T-helper 9 cell (primary cell): ENCODE results near the gene PLCG1.

Experiments
- DNase-seq: peaks from one replicate; pipeline ENCODE4 v3.0.0-alpha.2; 2020

The PLCG1 gene

DNA sequence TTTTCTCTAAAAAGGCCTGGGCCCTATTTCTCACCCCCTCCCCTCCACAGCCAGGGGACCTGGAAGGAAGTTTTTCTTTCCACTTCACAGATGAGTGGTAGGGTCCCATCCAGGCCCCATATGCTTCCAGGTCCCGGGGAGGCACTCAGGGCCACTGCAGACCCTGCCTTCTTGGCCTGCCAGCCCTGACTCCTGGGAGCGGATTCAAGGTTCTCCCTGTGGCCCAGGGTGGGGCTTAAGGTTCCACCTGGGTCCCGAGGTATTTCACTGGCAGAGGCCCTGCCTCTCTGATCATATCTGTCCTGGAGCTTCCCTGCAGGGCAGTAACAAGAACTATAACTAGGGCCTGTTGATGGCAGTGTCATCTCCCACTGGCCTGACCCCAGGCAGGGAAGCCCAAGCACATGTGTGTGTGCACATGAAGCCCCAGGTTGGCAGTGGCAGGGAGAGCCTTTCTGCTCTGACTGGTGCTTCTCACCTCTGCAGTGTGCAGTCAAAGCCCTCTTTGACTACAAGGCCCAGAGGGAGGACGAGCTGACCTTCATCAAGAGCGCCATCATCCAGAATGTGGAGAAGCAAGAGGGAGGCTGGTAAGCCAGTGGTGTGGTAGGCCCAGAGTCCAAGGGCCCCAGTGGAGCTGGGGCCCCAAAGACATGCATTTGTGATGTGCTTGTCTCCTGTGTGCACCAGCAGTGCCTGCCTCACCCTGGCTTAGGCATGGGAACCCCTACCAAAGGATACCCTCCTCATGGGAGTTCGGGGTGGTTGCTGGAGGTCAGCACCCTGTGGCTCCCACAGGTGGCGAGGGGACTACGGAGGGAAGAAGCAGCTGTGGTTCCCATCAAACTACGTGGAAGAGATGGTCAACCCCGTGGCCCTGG is 31.2 kb downstream of the PLCG1 start:
- DNase-seq: no peak

DNA sequence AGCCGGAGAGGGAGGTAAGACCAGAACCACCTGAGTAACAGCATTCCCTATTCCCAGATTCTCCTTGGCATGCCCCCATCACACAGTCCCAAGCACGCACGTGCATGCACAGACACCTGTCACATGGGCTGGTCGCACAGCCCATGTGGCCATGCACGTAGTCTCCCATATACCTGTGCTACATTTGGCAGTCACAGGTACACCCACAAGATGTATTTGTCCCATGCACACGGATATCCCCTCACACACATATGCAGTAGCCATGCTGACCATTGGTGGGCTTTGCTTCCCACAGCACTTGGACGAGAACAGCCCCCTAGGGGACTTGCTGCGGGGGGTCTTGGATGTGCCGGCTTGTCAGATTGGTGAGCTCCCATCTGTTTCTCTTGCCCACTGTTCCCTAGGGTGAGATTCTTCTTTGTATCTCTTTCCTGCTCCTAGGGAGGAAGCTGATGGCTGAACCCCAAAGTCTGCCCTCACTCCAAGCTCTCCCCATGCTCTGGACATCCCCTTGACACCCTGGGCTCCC is 31.9 kb downstream of the PLCG1 start:
- no peak for DNase-seq

DNA sequence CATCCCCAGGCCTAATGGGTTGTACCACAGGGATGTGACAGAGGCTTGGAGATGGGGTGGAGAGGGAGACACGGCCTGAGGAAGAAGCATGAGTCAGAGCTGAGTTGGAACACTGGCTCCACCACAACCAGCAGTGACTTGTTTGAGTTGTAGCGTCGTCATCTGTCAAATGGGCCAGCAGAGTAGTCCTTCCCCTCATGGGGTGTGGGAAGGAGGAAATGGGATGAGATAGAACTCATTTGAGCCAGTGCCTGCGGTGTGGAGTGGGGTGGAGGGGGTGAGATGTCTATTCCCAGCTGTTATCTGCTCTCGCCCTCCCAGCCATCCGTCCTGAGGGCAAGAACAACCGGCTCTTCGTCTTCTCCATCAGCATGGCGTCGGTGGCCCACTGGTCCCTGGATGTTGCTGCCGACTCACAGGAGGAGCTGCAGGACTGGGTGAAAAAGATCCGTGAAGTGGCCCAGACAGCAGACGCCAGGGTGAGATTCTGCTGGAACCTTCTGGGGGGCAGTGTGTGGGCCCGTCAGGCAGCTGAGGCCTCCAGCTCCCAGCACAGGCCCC is 32.5 kb downstream of the PLCG1 start:
- DNase-seq: no peak

DNA sequence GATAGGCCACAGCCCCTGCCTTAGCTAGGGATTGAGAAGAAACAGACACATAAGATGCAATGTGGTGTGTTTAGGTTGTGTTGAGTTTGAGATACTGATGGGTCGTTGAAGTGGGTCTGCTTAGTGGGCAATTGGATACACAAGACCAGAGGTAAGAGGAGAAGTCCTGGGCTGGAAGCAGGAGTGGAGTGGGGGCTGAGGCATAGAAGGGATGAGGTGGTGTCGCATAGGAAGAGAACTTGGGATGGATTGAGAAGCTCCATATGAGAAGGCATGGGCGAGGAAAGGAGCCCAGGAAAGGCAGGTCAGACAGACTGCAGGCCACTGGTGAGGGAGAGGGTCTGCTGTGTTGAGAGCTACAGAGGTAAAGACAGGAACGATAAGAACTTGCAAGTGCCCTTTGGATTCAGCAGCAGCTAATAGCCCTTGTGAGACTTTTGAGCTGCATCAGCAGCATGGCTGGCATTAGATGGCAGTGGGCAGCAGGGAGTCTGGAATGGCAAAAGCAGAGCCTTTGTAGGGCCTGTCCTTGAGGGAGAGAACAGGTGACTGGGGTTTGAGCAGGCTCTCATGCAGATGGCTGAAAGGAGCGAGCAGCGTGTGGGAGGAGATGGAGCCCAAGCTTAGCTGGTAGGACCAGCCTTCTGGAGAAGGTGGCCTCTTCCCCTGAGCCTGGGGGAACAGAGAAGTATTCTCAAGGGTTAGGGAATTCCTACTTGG is 33.2 kb downstream of the PLCG1 start:
- DNase-seq: no peak

DNA sequence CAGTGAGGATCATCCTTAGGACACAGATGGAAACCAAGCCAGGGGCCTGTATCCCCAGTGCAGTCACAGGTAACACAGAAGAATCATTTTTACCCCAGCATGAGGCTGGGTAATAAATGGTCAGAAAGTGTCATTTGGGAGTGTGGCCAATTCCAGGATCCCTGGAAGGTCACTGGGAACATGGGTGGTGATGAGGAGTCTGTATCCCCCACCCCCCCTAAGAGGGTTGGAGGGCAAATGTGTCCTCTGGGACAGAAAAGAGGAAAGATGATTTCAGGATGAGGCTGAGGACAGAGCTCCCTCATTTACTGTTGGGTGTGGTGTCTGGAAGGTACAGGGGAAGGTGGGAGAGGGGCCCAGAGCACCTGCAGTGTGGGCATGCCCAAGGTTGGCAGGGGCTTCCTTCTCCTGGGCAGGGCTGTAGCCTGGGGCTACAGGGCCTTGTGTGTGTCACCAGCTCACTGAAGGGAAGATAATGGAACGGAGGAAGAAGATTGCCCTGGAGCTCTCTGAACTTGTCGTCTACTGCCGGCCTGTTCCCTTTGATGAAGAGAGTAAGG is 34.5 kb downstream of the PLCG1 start:
- DNase-seq: no peak

DNA sequence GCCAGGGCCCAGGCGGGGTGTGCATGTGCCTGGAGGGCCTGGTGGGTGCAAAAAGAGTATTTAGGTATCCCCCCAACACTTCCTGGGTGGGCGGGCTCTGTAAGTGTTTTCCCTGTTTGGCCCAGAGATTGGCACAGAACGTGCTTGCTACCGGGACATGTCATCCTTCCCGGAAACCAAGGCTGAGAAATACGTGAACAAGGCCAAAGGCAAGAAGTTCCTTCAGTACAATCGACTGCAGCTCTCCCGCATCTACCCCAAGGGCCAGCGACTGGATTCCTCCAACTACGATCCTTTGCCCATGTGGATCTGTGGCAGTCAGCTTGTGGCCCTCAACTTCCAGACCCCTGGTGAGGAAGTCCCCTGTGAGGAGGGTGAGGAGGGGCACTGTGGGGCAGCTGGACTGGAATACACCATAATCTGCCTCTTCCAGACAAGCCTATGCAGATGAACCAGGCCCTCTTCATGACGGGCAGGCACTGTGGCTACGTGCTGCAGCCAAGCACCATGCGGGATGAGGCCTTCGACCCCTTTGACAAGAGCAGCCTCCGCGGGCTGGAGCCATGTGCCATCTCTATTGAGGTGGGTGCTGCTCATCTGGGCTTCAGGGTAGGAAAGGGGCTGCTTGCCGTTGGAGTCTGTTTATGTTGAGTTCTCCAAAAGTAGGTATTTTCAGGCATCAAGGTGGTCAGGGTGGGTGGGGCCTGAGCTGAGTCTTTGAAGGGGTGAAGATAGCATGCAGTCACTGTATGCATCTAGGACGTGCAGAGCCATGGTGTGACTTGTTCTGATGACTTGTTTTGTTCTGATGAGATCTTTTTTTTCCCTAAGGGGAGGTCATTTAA is 35.2 kb downstream of the PLCG1 start:
- no peak for DNase-seq

DNA sequence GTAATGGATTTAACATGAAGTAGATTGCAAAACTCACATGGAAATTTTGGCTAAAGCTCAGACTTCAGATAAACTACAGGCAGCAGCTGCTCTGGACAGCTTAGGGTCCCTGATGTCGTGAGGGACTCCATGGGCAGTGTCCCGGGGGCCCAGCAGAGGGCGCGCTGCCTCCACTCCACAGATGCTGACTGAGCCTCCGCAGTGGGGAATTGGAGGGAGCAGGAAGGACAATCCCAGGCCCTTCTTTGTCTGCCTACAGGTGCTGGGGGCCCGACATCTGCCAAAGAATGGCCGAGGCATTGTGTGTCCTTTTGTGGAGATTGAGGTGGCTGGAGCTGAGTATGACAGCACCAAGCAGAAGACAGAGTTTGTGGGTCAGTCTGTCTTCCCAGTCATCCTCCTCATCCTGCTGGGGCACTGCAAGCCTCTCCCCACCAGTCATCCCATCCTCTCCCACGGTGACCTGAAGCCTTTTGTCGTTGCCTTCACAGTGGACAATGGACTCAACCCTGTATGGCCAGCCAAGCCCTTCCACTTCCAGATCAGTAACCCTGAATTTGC is 35.9 kb downstream of the PLCG1 start:
- DNase-seq: peak; percentile 61

DNA sequence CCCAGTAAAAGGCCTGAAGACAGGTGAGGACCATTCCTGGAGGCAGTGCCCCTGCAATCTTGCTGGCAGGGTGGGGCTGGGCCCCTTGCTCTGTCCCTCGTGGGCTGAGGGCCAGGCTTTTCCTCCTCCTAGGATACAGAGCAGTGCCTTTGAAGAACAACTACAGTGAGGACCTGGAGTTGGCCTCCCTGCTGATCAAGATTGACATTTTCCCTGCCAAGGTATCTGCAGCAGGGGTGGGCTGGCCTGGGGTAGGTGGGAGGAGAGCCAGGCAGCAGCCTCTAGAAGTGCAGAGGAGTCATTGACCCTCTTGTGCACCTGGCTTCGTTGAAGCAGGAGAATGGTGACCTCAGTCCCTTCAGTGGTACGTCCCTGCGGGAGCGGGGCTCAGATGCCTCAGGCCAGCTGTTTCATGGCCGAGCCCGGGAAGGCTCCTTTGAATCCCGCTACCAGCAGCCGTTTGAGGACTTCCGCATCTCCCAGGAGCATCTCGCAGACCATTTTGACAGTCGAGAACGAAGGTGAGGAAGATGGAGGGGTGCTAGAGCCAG is 36.5 kb downstream of the PLCG1 start:
- DNase-seq: no peak

DNA sequence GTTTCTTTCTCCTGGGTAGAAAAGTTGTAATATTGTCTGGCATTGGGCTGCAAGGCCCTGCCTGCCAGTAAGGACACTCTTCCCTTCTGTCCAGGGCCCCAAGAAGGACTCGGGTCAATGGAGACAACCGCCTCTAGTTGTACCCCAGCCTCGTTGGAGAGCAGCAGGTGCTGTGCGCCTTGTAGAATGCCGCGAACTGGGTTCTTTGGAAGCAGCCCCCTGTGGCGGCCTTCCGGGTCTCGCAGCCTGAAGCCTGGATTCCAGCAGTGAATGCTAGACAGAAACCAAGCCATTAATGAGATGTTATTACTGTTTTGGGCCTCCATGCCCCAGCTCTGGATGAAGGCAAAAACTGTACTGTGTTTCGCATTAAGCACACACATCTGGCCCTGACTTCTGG is 37.0 kb downstream of the PLCG1 start:
- no peak for DNase-seq

DNA sequence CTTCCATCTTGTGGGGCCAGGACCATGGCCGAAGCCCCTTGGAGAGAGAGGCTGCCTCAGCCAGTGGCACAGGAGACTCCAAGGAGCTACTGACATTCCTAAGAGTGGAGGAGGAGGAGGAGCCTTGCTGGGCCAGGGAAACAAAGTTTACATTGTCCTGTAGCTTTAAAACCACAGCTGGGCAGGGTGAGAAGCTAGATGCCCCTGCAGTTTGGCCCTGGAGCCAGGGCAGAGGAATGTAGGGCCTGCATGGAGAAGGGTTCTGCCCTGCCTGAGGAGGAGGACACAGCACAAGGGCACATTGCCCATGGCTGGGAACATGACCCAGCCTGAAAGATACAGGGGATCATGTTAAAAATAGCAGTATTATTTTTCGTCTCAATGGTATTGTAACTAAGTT is 37.4 kb downstream of the PLCG1 start:
- DNase-seq: no peak

DNA sequence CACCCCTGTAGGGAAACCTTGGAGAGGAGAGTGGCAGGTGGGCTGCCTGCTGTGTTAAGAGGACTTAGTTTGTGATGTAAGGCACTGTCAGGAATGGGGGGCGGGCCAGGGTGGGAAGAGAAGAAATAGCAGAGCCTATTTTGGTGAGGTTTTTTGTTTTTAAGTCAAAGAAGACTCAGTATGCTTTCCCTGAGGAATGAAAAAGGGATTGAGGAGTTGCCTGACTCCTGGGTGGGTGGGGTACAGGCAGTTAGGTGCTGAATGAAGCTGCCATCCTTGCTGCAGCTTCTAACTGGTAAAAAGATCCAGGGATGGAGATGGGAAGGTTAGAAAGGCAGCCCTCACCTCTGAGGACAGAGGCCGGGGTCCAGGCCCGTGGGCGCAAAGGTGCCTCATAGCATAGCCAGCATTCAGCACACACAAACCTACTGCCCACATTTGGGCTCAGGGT is 37.9 kb downstream of the PLCG1 start:
- DNase-seq: no peak

DNA sequence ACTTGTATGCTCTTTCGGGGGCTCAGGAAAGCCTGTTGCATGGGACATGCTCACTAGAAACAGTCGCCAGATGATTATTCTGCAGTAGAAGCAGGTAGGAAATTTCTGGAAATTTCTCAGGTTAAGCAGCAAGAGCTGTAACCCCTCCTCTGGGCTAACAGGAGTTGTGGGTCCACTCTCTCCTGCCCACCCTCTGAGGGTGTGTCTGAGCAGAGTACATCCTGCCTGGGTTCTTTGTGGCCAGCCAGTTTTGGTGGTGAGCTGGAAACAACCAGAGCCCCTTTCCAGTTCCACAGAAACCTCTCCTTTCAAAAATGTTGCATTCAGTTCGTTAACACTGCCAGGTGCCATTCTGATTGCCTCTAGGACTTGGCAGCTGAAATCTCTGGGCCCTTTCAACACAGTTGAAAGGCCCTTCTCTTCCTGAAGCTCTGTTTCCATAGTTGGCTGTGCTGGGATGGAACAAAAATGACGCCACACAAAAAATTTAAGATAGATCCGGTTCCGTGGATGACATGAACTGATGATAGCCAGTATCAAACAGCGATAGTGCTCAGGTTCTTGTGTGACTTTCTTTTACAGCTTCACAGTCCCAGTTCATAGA is 38.5 kb downstream of the PLCG1 start:
- no peak for DNase-seq

DNA sequence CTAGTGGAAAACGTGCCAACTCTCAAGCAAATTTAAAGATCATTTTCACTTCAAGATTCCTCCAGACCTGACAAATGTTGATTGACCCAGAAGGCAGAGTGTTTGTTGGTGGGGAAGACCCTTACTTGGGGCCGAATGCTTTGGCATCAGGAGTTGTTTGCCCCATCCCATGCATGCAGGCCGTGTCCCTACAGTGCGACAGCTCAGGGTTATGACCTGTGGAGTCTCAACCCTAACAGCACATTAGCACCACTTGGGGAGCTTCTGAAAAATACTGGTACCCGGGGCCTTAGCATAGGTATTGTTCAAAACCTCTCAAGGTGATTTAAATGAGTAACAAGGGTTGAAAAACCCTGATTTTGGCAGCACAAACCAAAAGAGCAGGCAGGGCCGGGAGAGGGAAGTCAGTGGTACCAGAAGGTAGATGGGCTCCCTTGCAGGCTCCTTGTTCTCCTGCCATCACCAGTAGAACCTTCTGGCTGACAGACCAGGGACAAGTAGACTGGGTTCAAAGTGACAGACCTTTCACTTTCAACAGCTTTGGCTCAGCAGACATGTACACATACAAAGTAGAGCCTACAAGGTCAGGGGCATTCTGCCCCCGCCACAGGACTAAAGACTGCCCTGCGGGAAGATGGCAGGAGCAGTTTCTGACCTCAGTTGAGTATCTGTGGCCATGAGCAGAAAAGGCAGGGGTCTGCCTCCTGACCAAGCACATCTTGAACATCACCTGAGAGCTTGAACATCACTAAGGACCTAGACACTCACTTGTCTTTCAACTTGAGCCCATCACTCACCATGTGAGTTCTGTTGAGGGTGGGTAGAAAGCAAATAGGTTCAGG is 39.6 kb downstream of the PLCG1 start:
- no peak for DNase-seq

DNA sequence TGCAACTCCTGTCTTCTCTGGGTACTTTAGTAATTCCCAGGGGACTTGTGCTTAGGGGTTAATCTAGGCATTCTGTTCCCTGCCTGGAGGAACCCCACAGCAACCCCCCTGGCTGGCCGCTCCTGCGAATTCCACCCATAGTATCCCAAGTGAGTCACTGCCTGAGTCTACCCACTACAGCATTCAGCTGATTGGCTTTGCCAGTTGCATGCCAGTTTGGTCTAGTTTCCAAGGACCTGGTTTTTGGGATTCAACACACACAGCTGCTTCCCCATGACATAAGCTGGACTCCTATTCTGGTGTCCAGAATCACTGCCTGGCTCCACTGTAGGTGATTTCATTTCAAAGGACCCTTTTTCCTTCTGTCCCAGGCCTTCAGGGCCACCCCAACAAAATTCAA is 40.3 kb downstream of the PLCG1 start:
- DNase-seq: no peak

DNA sequence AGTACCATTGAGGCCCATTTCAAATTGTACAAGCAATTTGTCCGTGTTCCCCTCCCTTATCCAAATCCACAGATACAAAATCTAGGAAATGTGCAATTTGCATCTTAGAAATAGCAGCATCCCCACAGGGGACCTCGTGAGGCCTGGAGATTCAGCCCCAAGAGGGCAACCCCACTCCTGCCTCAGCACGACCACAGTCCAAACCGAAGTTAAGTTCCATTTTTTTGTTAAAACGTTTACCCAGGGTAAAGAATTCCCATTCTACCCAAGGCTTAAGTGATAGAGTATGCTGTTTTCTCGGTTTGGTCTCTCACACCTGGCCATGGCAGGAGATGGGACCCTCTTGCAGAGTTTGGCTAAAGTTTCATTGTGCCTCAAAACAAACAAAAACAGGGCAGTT is 41.2 kb downstream of the PLCG1 start:
- DNase-seq: no peak

DNA sequence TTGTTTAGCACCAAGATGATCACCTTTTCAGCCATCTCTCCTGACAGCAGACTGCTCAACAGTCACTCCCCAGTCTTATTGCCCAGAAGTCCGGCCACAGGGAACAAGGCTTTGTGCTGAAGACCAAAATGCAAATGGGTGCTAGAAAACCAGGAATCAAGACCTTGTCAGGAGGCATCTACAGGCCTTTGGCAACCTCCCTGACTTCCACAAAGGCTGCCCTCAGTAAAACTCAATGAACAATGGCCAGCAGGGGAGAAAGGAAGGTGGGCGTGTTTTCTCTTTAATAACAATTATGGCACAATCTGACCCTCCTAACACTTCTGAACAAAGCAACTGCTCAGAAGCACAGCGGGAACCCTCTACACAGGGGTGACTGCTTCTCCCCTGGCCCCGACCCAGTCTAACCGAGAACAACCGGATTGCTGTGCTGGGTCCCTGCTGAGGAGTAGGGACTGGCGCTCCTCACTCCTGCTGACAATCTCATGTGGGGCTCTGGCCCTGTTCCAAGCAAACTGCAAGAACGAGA is 41.6 kb downstream of the PLCG1 start:
- DNase-seq: no peak

DNA sequence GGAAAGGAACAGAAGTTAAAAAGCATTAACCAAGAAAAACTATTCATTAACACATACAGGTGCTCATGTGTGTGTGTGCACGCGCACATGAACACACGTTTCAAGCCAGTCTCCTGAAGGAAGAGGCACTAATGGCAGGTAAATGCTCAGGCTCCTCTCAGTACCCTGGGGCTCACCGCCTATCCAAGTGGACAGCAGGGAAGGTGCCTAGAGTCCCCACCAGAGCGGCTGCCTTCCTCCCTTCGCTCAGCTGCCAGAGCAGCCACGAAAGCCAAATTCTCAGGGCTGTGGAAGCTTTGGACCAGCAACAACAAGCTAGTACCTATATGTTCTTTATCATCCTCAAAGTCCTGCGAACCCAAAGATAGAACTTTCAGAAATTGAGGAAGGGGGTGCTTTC is 42.6 kb downstream of the PLCG1 start:
- DNase-seq: no peak

DNA sequence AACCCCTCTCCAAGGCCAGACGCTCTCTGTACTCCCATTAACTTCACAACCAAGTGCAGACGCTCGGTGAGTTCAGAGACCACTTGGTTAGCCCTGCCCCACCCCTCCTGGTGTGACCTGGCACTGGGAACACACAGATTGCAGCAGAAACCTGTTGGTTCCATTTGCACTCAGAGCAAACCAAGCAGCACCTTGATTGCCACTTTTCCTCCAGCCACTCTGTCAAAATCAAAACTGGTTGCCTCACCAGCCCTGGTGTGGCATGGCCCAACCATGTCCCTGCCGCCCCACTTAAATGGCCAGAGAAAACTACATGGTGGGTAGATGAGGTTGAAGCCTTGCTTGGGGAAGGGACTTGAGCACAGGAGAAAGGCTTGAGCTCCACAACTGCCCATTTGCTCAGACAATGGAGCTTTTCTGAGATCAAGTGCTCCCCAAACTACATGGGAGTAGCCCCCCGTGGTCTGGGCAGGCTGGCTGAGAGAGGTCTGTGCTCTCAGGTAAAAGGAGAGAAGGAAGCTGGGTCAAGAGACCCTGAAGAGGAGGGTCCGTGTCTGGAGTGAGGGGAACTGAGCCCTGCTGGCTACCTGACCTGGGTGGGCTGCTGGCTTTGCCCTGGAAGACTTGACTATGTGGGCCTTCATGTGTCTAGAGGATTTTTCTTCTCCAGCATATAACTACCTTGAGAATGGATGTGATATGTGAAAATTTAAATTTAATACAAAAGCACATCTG is 43.4 kb downstream of the PLCG1 start:
- DNase-seq: no peak

DNA sequence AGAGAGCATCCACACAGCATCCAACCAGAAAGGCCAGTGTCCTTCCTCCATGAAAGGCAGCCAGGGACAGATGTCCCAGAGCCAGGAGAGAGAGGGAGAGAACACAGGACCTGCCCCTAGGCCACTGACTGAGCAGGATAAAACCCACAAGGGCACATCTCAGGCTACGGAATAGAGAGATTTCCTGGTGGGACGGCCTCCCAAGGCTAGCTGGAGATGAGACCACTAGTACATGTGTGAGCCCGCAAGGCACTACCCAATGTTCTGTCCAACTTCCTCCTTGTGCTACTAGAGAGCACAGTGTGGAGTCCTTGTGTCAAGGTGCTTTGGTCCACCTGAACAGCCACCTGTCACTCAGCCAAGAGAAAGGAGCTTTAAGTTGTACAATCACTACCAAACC is 44.2 kb downstream of the PLCG1 start:
- no peak for DNase-seq
